ENCODE measurements around the gene SLC26A9.
"Not testable (repeated sequence)": the region's sequence is repeated elsewhere in the genome, so short reads cannot be mapped to it uniquely, and the experiment has no call there.

Gene SLC26A9

GRCh38 chr1:205914155-205914507, 29.1 kb downstream of the SLC26A9 start:
- no peaks in the 10 kb centered on the region for H3K27me3 ChIP-seq
- H3K9me3 ChIP-seq (replicated peaks in 1 of 11), result no peaks in the 10 kb centered on the region
- no peak for TF ChIP-seq Cebpa-rat (IDR thresholded peaks at IDR 0.05)
- H3K27ac ChIP-seq, result no peak overlapping the region
- H3K4me1 ChIP-seq, result peaks cover 13 to 50% (median 42%) of the 10 kb centered on the region in 10 experiments
- H3K36me3 ChIP-seq, result no peaks in the 10 kb centered on the region
- H4K20me1 ChIP-seq, result no peaks in the 10 kb centered on the region
- no peak overlapping the region for H3K9ac ChIP-seq
- no peak overlapping the region for H3K4me3 ChIP-seq
- peak overlapping the region in 8 of 11 experiments; percentile 58 to 84 (median 78); a peak in 15 of 22 replicates for H3K4me2 ChIP-seq

DNA sequence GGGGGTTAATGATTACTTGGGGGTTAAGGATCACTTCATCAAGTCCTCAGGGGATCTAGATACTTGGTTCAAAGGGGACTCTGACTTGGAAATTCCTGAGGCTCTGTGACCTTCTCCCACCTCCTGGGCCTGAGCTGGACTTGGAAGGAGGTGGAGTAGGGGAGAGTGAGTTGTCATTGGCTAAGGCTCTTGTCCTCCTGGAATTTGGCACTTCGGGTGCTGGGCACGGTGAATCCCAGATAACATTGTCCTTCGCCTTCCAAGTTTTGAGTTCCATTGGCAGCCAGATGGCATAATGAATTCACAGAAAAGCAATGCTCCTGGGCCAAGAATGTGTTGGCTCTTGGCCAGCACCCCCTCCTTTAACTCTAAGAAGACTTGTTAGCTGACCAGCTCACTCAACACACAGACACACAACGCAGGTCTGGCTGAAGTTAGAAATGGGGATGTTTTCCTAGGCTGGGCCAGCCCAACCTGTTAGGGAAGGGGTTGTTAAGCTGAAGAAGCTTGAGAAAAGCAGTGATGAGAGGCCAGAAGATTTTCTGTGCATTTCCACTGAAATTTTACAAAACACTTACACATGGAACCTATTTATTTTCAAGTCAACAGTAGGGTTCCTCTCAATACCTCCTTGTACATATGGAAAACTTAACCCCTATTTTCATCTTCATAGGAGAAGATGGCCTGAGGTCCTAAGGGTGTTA, 29.7 kb downstream of the SLC26A9 start:
- no peaks in the 10 kb centered on the region for H3K36me3 ChIP-seq
- H3K4me1 ChIP-seq, result peaks cover 12 to 44% (median 37%) of the 10 kb centered on the region in 10 experiments
- H3K4me3 ChIP-seq, result no peak overlapping the region
- peak overlapping the region in 3 of 11 experiments; percentile 58 to 80 (median 79); a peak in 2 of 22 replicates for H3K4me2 ChIP-seq
- H3K27ac ChIP-seq, result no peak overlapping the region
- TF ChIP-seq Cebpa-rat (IDR thresholded peaks at IDR 0.05), result no peak
- no peaks in the 10 kb centered on the region for H4K20me1 ChIP-seq
- no peaks in the 10 kb centered on the region for H3K9me3 ChIP-seq (replicated peaks in 1 of 11)
- H3K9ac ChIP-seq, result no peak overlapping the region
- no peaks in the 10 kb centered on the region for H3K27me3 ChIP-seq

DNA sequence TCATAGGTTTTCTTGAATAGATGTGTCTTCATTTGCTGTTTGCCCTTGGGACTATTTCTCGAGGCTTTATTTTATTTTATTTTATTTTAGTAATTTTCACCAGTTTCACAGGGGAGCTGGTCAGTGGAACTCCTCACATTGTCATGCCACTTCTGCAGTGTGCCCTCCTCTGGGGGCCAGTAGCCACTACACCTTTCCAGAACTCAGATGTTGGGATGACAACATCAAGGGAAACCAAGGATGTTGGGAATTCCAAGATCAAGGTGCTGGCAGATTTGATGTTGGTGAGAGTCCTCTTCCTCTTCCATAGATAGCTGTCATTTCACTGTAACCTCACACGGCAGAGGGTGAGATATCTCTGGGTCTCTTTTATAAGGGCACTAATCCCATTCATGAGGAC, 35.5 kb downstream of the SLC26A9 start:
- Histone ChIP-seq H3K27ac (no peak overlapping the region), H3K9me3 (replicated peaks in 1 of 11) (peaks cover 0 to 9% (median 3%) of the 10 kb centered on the region in 11 experiments; a peak in 6 of 22 replicates), H4K20me1 (no peaks in the 10 kb centered on the region), H3K4me1 (peaks cover 0 to 9% (median 0%) of the 10 kb centered on the region in 10 experiments; a peak in 3 of 20 replicates), H3K4me2 (no peak overlapping the region), H3K36me3 (no peaks in the 10 kb centered on the region), H3K9ac (no peak overlapping the region), H3K27me3 (no peaks in the 10 kb centered on the region), H3K4me3 (no peak overlapping the region)
- no peak for TF ChIP-seq Cebpa-rat (IDR thresholded peaks at IDR 0.05)

GRCh38 chr1:205905095-205905494, 38.2 kb downstream of the SLC26A9 start:
- H3K9ac ChIP-seq, H3K4me1 ChIP-seq, H3K4me3 ChIP-seq, H4K20me1 ChIP-seq, H3K27ac ChIP-seq, H3K4me2 ChIP-seq, H3K27me3 ChIP-seq, H3K36me3 ChIP-seq: not testable (repeated sequence)
- peaks cover 2 to 25% (median 9%) of the 10 kb centered on the region in 11 experiments; a peak in 21 of 22 replicates for H3K9me3 ChIP-seq (replicated peaks in 1 of 11)

- no peak overlapping the region for H3K4me3 ChIP-seq
- no peaks in the 10 kb centered on the region for H3K4me1 ChIP-seq
- no peaks in the 10 kb centered on the region for H3K27me3 ChIP-seq
- peaks cover 44 to 85% (median 59%) of the 10 kb centered on the region in 11 experiments for H3K9me3 ChIP-seq (replicated peaks in 1 of 11)
- no peaks in the 10 kb centered on the region for H4K20me1 ChIP-seq
- no peak overlapping the region for H3K27ac ChIP-seq
- TF ChIP-seq Cebpa-rat (IDR thresholded peaks at IDR 0.05), result no peak
- no peak overlapping the region for H3K4me2 ChIP-seq
- peaks cover 0 to 37% (median 25%) of the 10 kb centered on the region in 11 experiments; a peak in 15 of 22 replicates for H3K36me3 ChIP-seq
- H3K9ac ChIP-seq, result no peak overlapping the region
Observed at GRCh38 chr1:205896351-205896750, 46.9 kb downstream of the SLC26A9 start.

GRCh38 chr1:205894119-205894518, 49.1 kb downstream of the SLC26A9 start:
- H3K27me3 ChIP-seq, H3K9ac ChIP-seq, H3K4me1 ChIP-seq, H3K4me3 ChIP-seq, H3K4me2 ChIP-seq, H3K27ac ChIP-seq, H4K20me1 ChIP-seq: not testable (repeated sequence)
- Histone ChIP-seq H3K36me3 (peaks cover 0 to 40% (median 21%) of the 10 kb centered on the region in 11 experiments; a peak in 15 of 22 replicates), H3K9me3 (replicated peaks in 1 of 11) (peaks cover 48 to 85% (median 70%) of the 10 kb centered on the region in 11 experiments)

DNA sequence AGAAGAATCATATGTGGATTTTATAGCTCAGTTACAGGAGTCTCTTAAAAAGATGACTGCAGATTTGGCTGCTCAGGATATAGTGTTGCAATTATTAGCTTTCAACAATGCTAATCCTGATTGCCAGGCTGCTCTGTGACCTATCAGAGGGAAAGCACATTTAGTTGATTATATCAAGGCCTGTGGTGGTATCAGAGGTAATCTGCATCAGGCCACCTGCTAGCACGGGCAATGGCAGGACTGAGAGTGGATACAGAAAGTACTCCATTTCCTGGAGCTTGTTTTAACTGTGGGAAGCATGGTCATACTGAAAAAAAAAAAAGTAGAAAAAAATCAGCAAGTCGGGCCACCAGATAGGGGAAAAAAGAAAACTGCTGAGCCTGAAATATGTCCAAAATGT, 51.1 kb downstream of the SLC26A9 start:
- H3K27ac ChIP-seq, H3K27me3 ChIP-seq, H4K20me1 ChIP-seq, H3K4me3 ChIP-seq, H3K4me1 ChIP-seq, H3K4me2 ChIP-seq, H3K9ac ChIP-seq: not testable (repeated sequence)
- Histone ChIP-seq H3K9me3 (replicated peaks in 1 of 11) (peaks cover 52 to 85% (median 69%) of the 10 kb centered on the region in 11 experiments), H3K36me3 (peaks cover 0 to 22% (median 14%) of the 10 kb centered on the region in 11 experiments; a peak in 14 of 22 replicates)

DNA sequence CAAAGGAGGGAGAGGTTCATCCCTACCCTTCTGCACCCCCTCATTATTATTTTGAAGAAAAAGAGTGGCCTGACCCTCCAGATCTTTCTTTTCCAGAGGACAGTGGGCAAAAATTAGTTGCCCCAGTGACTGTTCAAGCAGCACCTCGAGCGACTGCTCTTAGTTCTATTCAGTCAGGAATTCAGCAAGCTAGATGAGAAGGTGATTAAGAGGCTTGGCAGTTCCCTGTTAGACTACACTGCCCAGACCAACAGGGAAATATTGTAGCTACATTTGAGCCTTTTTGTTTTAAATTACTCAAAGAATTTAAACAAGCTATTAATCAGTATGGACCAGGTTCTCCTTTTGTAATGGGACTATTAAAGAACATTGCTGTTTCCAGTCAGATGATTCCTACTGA, 51.8 kb downstream of the SLC26A9 start:
- H3K4me3 ChIP-seq, H3K9ac ChIP-seq, H3K27ac ChIP-seq, H3K4me1 ChIP-seq, H3K4me2 ChIP-seq, H3K27me3 ChIP-seq, H4K20me1 ChIP-seq: not testable (repeated sequence)
- peaks cover 55 to 87% (median 71%) of the 10 kb centered on the region in 11 experiments for H3K9me3 ChIP-seq (replicated peaks in 1 of 11)
- peaks cover 0 to 20% (median 15%) of the 10 kb centered on the region in 11 experiments; a peak in 14 of 22 replicates for H3K36me3 ChIP-seq

GRCh38 chr1:205890631-205891030, 52.6 kb downstream of the SLC26A9 start:
- H3K36me3 ChIP-seq, result peaks cover 0 to 14% (median 9%) of the 10 kb centered on the region in 11 experiments; a peak in 11 of 22 replicates
- not testable (repeated sequence) for H3K27me3 ChIP-seq, H3K27ac ChIP-seq, H3K4me3 ChIP-seq, H3K9ac ChIP-seq, H3K4me1 ChIP-seq, H3K4me2 ChIP-seq, H4K20me1 ChIP-seq
- H3K9me3 ChIP-seq (replicated peaks in 1 of 11), result peaks cover 54 to 87% (median 71%) of the 10 kb centered on the region in 11 experiments

DNA sequence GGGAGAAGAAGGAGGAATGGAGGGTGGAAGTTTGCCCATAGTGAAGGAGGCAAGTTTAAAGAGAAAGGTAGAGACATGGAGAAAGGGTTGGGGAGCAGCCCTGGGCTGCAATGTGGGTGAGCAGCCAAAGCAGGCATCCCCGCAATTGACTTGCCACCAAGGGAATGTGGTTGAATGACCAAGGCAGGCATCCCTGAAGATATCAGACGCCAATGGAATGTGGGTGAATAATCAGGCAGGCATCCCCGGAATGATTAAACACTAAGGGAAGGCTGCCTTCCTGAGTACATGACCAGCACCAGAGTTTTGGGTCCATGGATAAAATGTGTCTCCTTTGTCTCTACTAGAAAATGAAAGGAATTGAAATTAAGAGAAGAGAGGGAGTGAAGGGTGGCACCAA, 53.5 kb downstream of the SLC26A9 start:
- Histone ChIP-seq H3K9me3 (replicated peaks in 1 of 11) (peaks cover 49 to 80% (median 64%) of the 10 kb centered on the region in 11 experiments), H3K36me3 (peaks cover 0 to 13% (median 5%) of the 10 kb centered on the region in 11 experiments; a peak in 5 of 22 replicates)
- not testable (repeated sequence) for H3K27ac ChIP-seq, H3K4me2 ChIP-seq, H3K4me1 ChIP-seq, H3K4me3 ChIP-seq, H4K20me1 ChIP-seq, H3K9ac ChIP-seq, H3K27me3 ChIP-seq

- not testable (repeated sequence) for H3K9ac ChIP-seq, H3K4me3 ChIP-seq, H3K4me1 ChIP-seq, H3K27ac ChIP-seq, H4K20me1 ChIP-seq, H3K27me3 ChIP-seq, H3K4me2 ChIP-seq
- Histone ChIP-seq H3K36me3 (peaks cover 0 to 13% (median 5%) of the 10 kb centered on the region in 11 experiments; a peak in 4 of 22 replicates), H3K9me3 (replicated peaks in 1 of 11) (peaks cover 49 to 73% (median 60%) of the 10 kb centered on the region in 11 experiments)
Observed at GRCh38 chr1:205889006-205889405, 54.2 kb downstream of the SLC26A9 start.

Measured in BLaER1 treated with 17β-estradiol and CSF1 and Interleukin-3, amounts not matched to agents 10 nM and 100 nM (cell line).